ENCODE measurements around the gene CDC6.

Gene CDC6

DNA sequence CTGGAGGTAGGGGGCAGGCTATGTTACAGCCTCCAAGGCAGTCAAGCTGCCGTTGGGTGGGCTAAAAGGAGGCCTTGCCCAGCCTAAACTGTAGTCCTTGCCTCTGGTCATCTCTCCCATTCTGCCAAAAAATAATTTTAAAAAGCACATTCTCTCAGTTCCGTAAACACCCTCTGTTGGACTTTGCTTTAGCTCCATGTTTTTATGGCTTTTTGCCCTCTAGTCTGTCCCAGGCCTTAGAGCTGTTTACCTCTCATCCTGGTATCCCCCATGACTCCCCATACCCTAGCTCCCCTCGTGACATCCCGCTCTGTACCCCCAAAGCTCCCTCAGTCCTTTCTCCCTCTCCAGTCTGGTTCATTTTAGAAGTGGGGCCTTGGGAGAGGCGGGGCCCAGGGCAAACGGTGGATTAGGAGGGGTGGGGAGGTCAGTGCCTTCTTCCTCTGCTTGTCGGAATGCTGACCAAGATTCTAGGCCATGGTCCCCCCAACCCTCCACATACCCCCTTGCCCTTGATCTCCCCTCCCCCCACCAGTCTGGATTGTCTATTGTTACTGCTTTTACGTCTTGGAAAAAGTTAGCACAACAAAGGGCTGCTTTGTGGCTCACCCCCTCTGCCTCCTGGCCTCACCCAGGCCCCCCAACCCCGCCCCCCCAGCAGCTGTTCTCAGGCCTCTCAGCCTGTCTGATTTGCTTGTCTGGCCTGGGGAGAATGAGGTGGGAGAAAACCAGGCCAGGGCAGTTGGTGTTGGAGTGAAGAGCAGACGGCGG, 58.5 kb downstream of the CDC6 start:
- Histone ChIP-seq H3K27me3 (replicated peaks; ENCODE audit: control insufficient read depth, insufficient read depth, low read length) (no peaks in the 10 kb centered on the region), H3K4me1 (ENCODE audit: control insufficient read depth, insufficient read depth, low read length) (peaks cover 71% of the 10 kb centered on the region), H3K4me3 (ENCODE audit: low read length) (peak overlapping the region; percentile 92), H3K36me3 (ENCODE audit: control insufficient read depth, insufficient read depth, low read length, severe bottlenecking) (peaks cover 17% of the 10 kb centered on the region), H3K9me3 (ENCODE audit: control insufficient read depth, low read length) (no peaks in the 10 kb centered on the region), H3K9ac (ENCODE audit: low read length) (peak overlapping the region; percentile 94)
- no peak for DNase-seq (ENCODE audit: low read depth)

DNA sequence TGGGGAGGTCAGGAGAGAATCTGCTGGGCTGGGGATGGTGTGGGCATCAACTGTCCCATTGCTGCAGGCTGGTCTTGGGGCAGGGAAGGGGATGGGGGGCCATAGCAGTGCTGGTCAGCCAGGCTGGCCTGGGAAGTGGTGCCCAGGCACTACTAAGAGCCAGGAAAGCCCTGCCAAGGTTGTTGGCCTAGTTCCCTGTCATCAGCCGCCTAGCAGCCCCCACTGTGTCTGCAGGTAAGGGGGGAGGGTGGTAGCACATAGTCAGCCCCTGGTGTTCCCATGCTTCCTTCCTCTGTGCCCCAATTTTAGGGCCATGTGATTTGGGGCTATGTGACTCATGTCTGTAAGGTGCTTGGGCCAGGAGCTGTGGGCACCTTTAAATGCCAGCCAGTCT, 59.1 kb downstream of the CDC6 start:
- Histone ChIP-seq H3K4me3 (ENCODE audit: low read length) (no peak overlapping the region), H3K4me1 (ENCODE audit: control insufficient read depth, insufficient read depth, low read length) (peaks cover 71% of the 10 kb centered on the region), H3K27me3 (replicated peaks; ENCODE audit: control insufficient read depth, insufficient read depth, low read length) (no peaks in the 10 kb centered on the region), H3K9ac (ENCODE audit: low read length) (no peak overlapping the region), H3K36me3 (ENCODE audit: control insufficient read depth, insufficient read depth, low read length, severe bottlenecking) (peaks cover 18% of the 10 kb centered on the region), H3K9me3 (ENCODE audit: control insufficient read depth, low read length) (no peaks in the 10 kb centered on the region)
- no peak for DNase-seq (ENCODE audit: low read depth)

DNA sequence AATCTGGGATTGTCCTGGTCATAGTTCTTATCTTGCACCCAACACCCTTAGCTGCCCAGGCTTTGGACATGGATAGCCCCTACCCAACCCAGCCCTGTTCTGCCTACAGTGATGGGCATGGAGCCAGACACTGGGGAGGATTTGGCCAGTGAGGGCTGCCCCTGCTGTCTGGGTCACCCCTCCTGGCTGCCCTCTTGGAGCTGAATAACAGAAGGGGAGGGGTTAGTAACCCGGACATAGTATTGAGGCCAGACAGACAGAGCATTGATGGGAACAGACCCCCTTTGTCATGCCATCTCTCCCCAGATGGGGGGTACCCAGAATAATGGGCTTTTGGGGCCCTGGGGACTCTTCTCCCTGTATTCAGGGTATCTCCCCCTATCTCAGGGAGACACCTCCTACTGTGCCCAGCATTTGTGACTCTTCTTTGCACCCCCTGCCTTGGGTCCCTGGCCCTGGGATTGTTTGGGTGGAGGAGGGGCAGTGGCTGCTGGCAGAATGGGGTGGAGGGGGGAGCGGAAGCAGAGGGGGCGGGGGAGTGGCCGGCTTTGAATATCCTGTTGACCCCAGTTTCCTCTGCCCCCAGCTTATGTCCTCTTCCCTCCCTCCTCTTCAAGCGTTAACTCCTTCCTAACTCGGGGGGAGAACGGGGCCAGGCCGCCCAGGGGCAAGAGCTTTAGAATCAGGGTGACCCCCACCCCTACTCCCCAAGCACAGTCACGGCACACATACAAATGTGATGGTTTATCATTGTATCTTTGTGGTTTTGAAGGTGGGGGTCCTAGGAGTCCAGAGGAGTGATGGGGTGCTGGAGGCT, 59.8 kb downstream of the CDC6 start:
- Histone ChIP-seq H3K27me3 (replicated peaks; ENCODE audit: control insufficient read depth, insufficient read depth, low read length) (no peaks in the 10 kb centered on the region), H3K4me3 (ENCODE audit: low read length) (no peak overlapping the region), H3K36me3 (ENCODE audit: control insufficient read depth, insufficient read depth, low read length, severe bottlenecking) (peaks cover 26% of the 10 kb centered on the region), H3K9me3 (ENCODE audit: control insufficient read depth, low read length) (no peaks in the 10 kb centered on the region), H3K4me1 (ENCODE audit: control insufficient read depth, insufficient read depth, low read length) (peaks cover 78% of the 10 kb centered on the region), H3K9ac (ENCODE audit: low read length) (no peak overlapping the region)
- no peak for DNase-seq (ENCODE audit: low read depth)

DNA sequence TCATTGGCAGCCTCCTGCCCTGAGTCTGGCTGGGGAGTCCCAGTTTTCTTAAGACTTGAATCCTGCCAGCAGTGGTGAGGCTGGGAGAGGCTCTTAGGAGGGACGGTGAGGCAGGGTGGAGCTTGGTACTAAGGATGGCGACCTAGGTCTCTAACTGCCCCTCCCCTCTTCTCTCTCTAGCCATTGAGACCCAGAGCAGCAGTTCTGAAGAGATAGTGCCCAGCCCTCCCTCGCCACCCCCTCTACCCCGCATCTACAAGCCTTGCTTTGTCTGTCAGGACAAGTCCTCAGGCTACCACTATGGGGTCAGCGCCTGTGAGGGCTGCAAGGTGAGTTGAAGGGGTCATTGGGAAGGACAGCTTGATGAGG, 60.4 kb downstream of the CDC6 start:
- H3K4me1 ChIP-seq (ENCODE audit: control insufficient read depth, insufficient read depth, low read length): peaks cover 79% of the 10 kb centered on the region

DNA sequence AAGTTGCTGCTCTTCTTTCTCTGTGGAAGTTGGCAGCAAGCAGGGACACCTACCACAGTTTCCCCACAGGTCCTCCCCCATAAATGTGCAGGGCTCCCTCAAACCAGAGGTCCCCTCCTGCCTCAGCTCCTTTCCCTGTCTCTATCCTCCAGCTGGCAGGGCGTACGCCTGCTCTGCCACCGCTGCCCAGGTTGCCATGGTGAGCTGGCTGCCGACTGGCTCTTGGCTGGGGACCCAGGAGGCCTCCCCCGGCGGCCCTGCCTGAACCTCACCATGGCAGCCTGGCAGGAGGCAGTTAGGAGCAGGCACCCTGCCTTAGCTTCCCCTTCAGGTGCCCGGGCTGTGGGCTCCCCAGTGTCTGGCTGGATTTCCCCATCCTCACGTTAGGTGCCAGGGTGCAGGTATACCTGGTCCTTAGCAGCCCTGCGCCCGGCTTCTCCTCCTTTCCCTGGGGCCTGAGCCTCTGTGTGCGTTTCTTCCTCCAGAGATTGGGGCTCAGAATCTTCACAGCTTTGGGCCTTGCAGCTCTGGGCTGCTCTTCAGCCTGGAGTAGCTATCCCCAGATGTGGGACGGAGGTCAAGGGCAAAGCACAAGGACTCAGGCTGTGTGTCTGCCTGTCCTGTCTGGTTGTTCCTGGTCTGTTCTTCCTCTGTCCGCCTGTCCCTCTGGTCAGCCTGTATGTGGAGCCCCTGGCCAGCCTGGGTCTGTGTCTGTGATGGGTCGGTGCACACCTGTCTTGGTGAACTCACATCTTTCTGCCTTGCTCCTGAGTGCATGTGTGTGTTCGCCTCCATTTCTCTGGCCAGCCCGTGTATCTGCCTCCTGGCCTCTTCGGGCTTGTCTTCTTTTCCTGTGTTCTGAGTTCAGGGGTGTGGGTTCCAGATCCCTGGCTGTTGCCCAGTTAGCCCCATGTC, 61.1 kb downstream of the CDC6 start:
- peaks cover 37% of the 10 kb centered on the region for H3K36me3 ChIP-seq (ENCODE audit: control insufficient read depth, insufficient read depth, low read length, severe bottlenecking)
- H3K27me3 ChIP-seq (replicated peaks; ENCODE audit: control insufficient read depth, insufficient read depth, low read length): no peaks in the 10 kb centered on the region
- H3K4me1 ChIP-seq (ENCODE audit: control insufficient read depth, insufficient read depth, low read length): peaks cover 73% of the 10 kb centered on the region
- peak overlapping the region; percentile 1 for H3K9ac ChIP-seq (ENCODE audit: low read length)
- no peak overlapping the region for H3K4me3 ChIP-seq (ENCODE audit: low read length)
- H3K9me3 ChIP-seq (ENCODE audit: control insufficient read depth, low read length): no peaks in the 10 kb centered on the region
- DNase-seq (ENCODE audit: low read depth): no peak

More for the DNA sequence above, 60.4 kb downstream of the CDC6 start:
- Histone ChIP-seq H3K9me3 (ENCODE audit: control insufficient read depth, low read length) (no peaks in the 10 kb centered on the region), H3K36me3 (ENCODE audit: control insufficient read depth, insufficient read depth, low read length, severe bottlenecking) (peaks cover 32% of the 10 kb centered on the region), H3K4me3 (ENCODE audit: low read length) (no peak overlapping the region), H3K9ac (ENCODE audit: low read length) (no peak overlapping the region), H3K27me3 (replicated peaks; ENCODE audit: control insufficient read depth, insufficient read depth, low read length) (no peaks in the 10 kb centered on the region)
- DNase-seq (ENCODE audit: low read depth): no peak

DNA sequence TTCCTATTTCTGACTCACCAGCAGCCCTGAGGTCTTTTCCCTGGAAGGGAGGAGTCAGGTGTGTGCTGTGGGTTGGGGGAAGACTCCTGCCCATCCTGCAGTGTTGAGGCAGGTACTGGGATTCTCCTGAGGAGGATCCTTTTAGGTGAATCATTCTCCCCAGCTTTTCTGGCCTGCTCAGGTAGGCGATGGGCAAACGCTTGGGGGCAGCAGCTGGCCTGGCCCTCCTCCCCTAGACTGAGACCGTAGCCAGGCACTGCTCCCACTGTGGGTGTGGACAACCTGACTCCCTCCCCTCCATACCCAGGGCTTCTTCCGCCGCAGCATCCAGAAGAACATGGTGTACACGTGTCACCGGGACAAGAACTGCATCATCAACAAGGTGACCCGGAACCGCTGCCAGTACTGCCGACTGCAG, 61.8 kb downstream of the CDC6 start:
- DNase-seq (ENCODE audit: low read depth): no peak
- H3K4me1 ChIP-seq (ENCODE audit: control insufficient read depth, insufficient read depth, low read length): peaks cover 66% of the 10 kb centered on the region

DNA sequence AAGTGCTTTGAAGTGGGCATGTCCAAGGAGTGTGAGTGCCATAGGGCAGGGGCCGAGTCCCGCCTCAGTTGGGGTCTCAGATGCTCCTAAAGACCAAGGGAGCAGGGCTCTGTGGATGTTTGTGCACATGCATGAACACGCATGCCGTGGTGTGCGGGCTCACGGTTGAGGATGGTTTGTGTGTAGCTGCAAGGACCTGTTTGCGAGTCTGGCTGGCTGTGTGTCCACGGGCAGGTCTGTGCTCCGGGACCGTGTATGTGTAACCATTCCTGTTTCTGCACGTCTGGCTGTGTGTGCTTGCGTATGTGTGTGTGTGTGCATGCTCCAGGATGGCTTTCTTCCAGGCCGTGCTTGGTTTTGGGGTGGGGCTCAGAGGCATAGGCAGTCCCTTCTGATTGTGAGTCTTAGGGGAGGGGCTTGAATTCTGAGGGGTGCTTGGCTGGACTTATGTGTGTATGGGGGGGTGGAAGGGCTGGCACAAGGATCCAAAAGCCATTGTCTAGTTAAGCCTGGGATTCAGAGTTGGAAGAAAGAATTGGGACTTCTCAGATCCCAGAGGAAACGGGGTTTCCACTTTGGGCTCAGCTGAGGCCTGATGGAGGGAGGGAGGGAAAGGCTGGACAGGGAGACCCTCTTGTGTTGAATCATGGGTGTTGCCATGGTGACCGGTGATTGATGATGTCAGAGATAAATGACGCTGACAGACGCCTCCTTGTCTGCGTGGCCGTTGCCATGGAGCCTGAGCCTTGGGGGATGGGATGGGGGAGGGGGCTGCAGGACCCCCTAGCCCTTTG, 62.4 kb downstream of the CDC6 start:
- H3K4me3 ChIP-seq (ENCODE audit: low read length): no peak overlapping the region
- H3K4me1 ChIP-seq (ENCODE audit: control insufficient read depth, insufficient read depth, low read length): peaks cover 60% of the 10 kb centered on the region
- H3K9ac ChIP-seq (ENCODE audit: low read length): no peak overlapping the region
- H3K36me3 ChIP-seq (ENCODE audit: control insufficient read depth, insufficient read depth, low read length, severe bottlenecking): peaks cover 42% of the 10 kb centered on the region
- no peak for DNase-seq (ENCODE audit: low read depth)
- H3K27me3 ChIP-seq (replicated peaks; ENCODE audit: control insufficient read depth, insufficient read depth, low read length): no peaks in the 10 kb centered on the region
- no peaks in the 10 kb centered on the region for H3K9me3 ChIP-seq (ENCODE audit: control insufficient read depth, low read length)

More for the DNA sequence above, 61.8 kb downstream of the CDC6 start:
- no peak overlapping the region for H3K4me3 ChIP-seq (ENCODE audit: low read length)
- peaks cover 41% of the 10 kb centered on the region for H3K36me3 ChIP-seq (ENCODE audit: control insufficient read depth, insufficient read depth, low read length, severe bottlenecking)
- peak overlapping the region; percentile 1 for H3K9ac ChIP-seq (ENCODE audit: low read length)
- no peaks in the 10 kb centered on the region for H3K27me3 ChIP-seq (replicated peaks; ENCODE audit: control insufficient read depth, insufficient read depth, low read length)
- H3K9me3 ChIP-seq (ENCODE audit: control insufficient read depth, low read length): no peaks in the 10 kb centered on the region

DNA sequence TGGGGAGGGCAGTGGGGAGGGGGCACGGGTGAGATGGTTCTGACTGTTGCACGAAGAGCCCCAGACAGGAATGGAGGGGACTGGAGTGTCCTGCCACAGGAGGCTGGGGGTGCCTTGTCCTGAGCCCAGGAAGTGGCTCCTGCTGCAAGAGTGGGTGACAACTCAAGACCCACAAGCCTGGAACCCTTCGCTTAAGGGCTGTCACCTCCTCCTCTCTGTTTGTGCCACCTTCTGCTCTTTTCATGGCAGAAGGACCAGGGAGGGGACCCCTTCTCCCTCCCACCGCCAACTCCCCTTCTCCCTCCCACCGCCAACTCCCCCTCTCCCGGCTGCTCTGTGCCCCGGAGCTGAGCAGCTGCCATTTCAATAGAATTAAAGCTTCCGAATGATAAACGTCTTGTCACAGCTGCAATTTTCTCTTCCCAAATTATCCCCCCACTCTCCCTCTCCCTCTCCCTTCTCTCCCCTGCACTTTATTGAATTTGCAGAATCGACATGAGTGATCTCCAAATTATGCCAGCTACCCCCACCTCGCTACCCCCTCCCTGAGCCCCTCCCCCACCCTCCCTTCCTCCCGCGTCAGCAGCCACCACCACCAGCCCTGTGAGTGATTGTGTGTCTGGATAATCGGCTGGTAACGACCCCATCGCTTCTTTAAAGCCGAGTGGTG, 63.1 kb downstream of the CDC6 start:
- Histone ChIP-seq H3K4me1 (ENCODE audit: control insufficient read depth, insufficient read depth, low read length) (peaks cover 61% of the 10 kb centered on the region), H3K9me3 (ENCODE audit: control insufficient read depth, low read length) (no peaks in the 10 kb centered on the region), H3K36me3 (ENCODE audit: control insufficient read depth, insufficient read depth, low read length, severe bottlenecking) (peaks cover 49% of the 10 kb centered on the region), H3K9ac (ENCODE audit: low read length) (no peak overlapping the region), H3K4me3 (ENCODE audit: low read length) (no peak overlapping the region), H3K27me3 (replicated peaks; ENCODE audit: control insufficient read depth, insufficient read depth, low read length) (no peaks in the 10 kb centered on the region)
- DNase-seq (ENCODE audit: low read depth): no peak

DNA sequence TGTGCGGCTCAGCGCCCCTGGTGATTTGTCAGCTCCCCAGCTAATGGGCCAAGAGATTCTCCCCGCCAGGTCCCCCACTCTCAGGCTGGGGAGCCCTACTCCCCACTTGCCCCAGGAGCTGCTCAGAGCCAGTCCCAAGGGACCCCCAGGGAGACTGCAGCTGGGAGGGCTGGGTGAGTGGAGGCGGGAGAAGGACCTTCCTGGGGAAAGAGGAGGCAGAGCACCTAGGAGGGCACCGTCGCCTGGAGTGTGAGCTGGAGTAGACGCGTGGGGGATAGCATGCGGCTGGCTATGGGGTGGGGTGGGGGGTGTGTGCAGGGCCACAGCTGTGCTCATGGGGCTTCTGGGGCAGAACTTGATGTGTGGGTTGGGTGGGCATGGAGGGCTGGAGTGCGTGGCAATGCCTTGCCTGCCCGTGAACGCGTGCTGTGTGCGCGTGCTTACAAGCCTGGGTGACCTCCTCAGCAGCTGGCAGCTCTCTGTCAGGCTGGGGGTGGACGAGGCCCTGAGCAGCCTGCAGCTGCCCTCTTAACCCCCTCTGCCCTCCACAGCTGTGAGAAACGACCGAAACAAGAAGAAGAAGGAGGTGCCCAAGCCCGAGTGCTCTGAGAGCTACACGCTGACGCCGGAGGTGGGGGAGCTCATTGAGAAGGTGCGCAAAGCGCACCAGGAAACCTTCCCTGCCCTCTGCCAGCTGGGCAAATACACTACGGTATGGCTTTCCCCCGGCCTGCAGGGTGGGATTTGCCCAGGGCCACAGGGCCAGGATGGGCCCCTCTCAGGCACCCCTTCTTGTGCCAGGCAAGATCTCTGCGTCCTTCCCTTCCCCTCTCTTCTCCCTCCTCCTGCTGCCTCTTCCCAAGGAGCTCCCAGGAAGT, 63.9 kb downstream of the CDC6 start:
- no peak for DNase-seq (ENCODE audit: low read depth)
- Histone ChIP-seq H3K27me3 (replicated peaks; ENCODE audit: control insufficient read depth, insufficient read depth, low read length) (no peaks in the 10 kb centered on the region), H3K4me1 (ENCODE audit: control insufficient read depth, insufficient read depth, low read length) (peaks cover 59% of the 10 kb centered on the region), H3K9ac (ENCODE audit: low read length) (no peak overlapping the region), H3K36me3 (ENCODE audit: control insufficient read depth, insufficient read depth, low read length, severe bottlenecking) (peaks cover 53% of the 10 kb centered on the region), H3K4me3 (ENCODE audit: low read length) (no peak overlapping the region), H3K9me3 (ENCODE audit: control insufficient read depth, low read length) (no peaks in the 10 kb centered on the region)
